ENCODE data around the gene AP1G2. TPM values are rescaled to one million over a fixed set of nuclear protein-coding genes. Genes with fewer than 3 reads are reported as not detected.

AP1G2 gene
- total and polyA plus RNA-seq, 2 of the 13 experiments (the other 11 are each of a cell fraction or from before 2014, with no cell fraction given): 96.9 to 611 TPM

DNA sequence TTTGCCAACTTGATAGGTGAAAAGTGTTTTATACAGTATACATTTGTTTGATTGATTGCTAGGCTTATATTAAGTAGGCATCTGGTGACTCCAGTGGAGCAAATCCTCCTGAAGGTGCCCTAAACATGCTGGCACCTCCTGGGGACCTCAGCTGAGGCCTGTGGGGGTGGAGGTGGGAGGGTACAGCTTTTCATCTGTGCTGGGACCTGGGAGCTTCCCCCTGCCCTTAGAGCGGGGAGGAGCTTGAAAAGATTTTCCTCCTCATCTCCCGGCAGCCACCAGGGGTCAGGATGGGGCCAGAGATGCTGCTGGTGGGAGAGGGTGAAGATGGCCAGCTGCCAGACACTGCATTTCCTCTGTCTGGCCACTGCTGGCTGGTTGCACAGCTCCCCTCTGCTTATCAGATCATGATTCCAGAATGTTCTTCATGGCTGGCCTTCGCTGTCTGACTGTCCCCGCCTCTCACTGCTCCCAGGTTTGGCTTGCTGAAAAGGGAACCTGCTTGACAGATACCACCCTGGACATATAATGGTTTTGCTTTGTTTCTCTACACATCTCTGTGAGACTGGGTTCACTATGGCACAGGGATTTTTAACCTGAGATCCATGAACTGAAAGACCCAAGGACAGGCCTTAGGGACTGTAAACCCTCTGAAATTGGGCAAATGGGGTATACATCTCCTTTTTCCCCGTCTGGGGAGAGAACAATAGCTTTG, 21.4 kb upstream of the AP1G2 start (continued):
- TF ChIP-seq, protein P1, sequence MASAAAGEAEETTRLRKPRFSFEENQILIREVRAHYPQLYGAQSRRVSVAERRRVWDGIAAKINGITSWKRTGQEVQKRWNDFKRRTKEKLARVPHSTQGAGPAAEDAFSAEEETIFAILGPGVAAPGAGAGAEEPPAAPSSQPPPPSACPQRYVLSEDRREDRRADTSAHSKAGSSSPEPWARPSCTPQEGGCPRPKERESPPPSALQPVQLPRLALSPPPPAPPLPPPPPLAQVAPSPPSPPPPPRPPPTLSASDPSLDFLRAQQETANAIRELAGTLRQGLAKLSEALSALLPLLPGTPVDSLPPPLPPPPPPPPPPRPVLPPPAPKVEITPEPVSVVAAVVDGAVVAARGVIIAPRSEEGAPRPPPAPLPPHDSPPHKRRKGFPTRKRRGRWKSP (CRISPR knock-in tag; IDR thresholded peaks at IDR 0.05): peak; percentile 88; the same call in 1 of the 2 replicates
- TF ChIP-seq ZSCAN21 (CRISPR knock-in tag; IDR thresholded peaks at IDR 0.05; ENCODE audit: borderline replicate concordance) (peak; percentile 96; the same call in 1 of the 2 replicates), MXD1 (CRISPR knock-in tag; IDR thresholded peaks at IDR 0.05) (peak; percentile 58), FOXO1 (CRISPR knock-in tag; IDR thresholded peaks at IDR 0.05) (peak; percentile 91), PAWR (CRISPR knock-in tag; IDR thresholded peaks at IDR 0.05; ENCODE audit: borderline replicate concordance) (peak; percentile 90), ZSCAN9 (CRISPR knock-in tag; IDR thresholded peaks at IDR 0.05; ENCODE audit: borderline replicate concordance) (peak; percentile 97; the same call in 1 of the 2 replicates), ZFP62 (CRISPR knock-in tag; IDR thresholded peaks at IDR 0.05) (no peak), SIX4 (CRISPR knock-in tag; IDR thresholded peaks at IDR 0.05) (peak; percentile 75; the same call in 1 of the 2 replicates), HINFP (CRISPR knock-in tag; IDR thresholded peaks at IDR 0.05; ENCODE audit: low read depth) (peak; percentile 92), HMG20B (CRISPR knock-in tag; conservative IDR thresholded peaks at IDR 0.05) (no peak; the same call in 1 of the 2 replicates), MTF1 (CRISPR knock-in tag; IDR thresholded peaks at IDR 0.05) (no peak), PTBP1 (IDR thresholded peaks at IDR 0.05; ENCODE audit: low read depth, low read length, poor library complexity, severe bottlenecking) (peak; percentile 93), ZNF766 (CRISPR knock-in tag; IDR thresholded peaks at IDR 0.05; ENCODE audit: borderline replicate concordance) (peak; percentile 92; the same call in 1 of the 2 replicates), ZNF260 (CRISPR knock-in tag; IDR thresholded peaks at IDR 0.05; ENCODE audit: borderline replicate concordance, low read depth) (peak; percentile 54; the same call in 1 of the 2 replicates), ATF2 (CRISPR knock-in tag; IDR thresholded peaks at IDR 0.05) (peak; percentile 93), PCBP2 (optimal IDR thresholded peaks at IDR 0.05; ENCODE audit: low read depth, low read length, poor library complexity, severe bottlenecking) (no peak), TFDP2 (CRISPR knock-in tag; IDR thresholded peaks at IDR 0.05) (peak; percentile 91), ZNF616 (CRISPR knock-in tag; IDR thresholded peaks at IDR 0.05; ENCODE audit: low read depth) (no peak; the same call in 1 of the 2 replicates), PRPF4 (IDR thresholded peaks at IDR 0.05; ENCODE audit: low read depth, low read length, poor library complexity, severe bottlenecking) (no peak)
- TF ChIP-seq, protein P2, sequence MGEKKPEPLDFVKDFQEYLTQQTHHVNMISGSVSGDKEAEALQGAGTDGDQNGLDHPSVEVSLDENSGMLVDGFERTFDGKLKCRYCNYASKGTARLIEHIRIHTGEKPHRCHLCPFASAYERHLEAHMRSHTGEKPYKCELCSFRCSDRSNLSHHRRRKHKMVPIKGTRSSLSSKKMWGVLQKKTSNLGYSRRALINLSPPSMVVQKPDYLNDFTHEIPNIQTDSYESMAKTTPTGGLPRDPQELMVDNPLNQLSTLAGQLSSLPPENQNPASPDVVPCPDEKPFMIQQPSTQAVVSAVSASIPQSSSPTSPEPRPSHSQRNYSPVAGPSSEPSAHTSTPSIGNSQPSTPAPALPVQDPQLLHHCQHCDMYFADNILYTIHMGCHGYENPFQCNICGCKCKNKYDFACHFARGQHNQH (CRISPR knock-in tag; IDR thresholded peaks at IDR 0.05): peak; percentile 99
- TF ChIP-seq, protein P3, sequence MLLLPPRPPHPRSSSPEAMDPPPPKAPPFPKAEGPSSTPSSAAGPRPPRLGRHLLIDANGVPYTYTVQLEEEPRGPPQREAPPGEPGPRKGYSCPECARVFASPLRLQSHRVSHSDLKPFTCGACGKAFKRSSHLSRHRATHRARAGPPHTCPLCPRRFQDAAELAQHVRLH (CRISPR knock-in tag; IDR thresholded peaks at IDR 0.05; ENCODE audit: borderline replicate concordance, low read depth): peak; percentile 100
